Mesendoderm (in vitro differentiated cells): ENCODE measurements around the gene NCLN.

ENCODE experiments used
- DNase-seq: peaks from one replicate; pipeline ENCODE4 v3.0.0; 2013
- H2AK5ac ChIP-seq: 2 replicates; pipeline ENCODE4 v1.6.1; 2013; ENCODE audit warnings: low read length, inconsistent platforms
- H2BK120ac ChIP-seq: 2 replicates; pipeline ENCODE4 v1.6.1; 2013; ENCODE audit warnings: low read depth, mild to moderate bottlenecking, low read length, moderate library complexity, mixed read lengths
- H2BK15ac ChIP-seq: replicated peaks from 2 replicates; pipeline ENCODE4 v1.6.1; 2013; ENCODE audit warnings: low read depth, mild to moderate bottlenecking, moderate library complexity
- H2BK5ac ChIP-seq: 2 replicates; pipeline ENCODE4 v1.6.1; 2013; ENCODE audit warnings: low read length, inconsistent platforms
- H3K18ac ChIP-seq: 2 replicates; pipeline ENCODE4 v1.6.1; 2013; ENCODE audit warnings: mild to moderate bottlenecking, low read length, mixed read lengths
- H3K23ac ChIP-seq: one replicate; pipeline ENCODE4 v1.6.1; 2013; ENCODE audit warnings: low read length
- H3K27ac ChIP-seq: 2 replicates; pipeline ENCODE4 v1.5.1; 2013; ENCODE audit warnings: low read depth, mild to moderate bottlenecking, inconsistent platforms, low read length, moderate library complexity
- H3K27me3 ChIP-seq: 2 replicates; pipeline ENCODE4 v1.6.1; 2013; ENCODE audit warnings: low read length, control low read depth, mild to moderate bottlenecking, inconsistent platforms; ENCODE audit not compliant: insufficient read depth, poor library complexity
- H3K36me3 ChIP-seq: 2 replicates; pipeline ENCODE4 v1.6.1; 2013; ENCODE audit warnings: low read length, inconsistent platforms; ENCODE audit not compliant: control insufficient read depth, insufficient read depth
- H3K4ac ChIP-seq: one replicate; pipeline ENCODE4 v1.6.1; 2013; ENCODE audit warnings: low read depth, mild to moderate bottlenecking, low read length, moderate library complexity
- H3K4me1 ChIP-seq: 2 replicates; pipeline ENCODE4 v1.6.1; 2013; ENCODE audit warnings: low read depth, low read length, inconsistent platforms; ENCODE audit not compliant: control insufficient read depth
- H3K4me2 ChIP-seq: 2 replicates; pipeline ENCODE4 v1.6.1; 2013; ENCODE audit warnings: low read length
- H3K4me3 ChIP-seq: 2 replicates; pipeline ENCODE4 v1.5.1; 2013; ENCODE audit warnings: mild to moderate bottlenecking, low read length
- H3K56ac ChIP-seq: one replicate; pipeline ENCODE4 v1.6.1; 2013; ENCODE audit warnings: low read length
- H3K79me1 ChIP-seq: 2 replicates; pipeline ENCODE4 v1.6.1; 2013; ENCODE audit warnings: low read length, inconsistent platforms
- H3K79me2 ChIP-seq: 2 replicates; pipeline ENCODE4 v1.6.1; 2013; ENCODE audit warnings: mild to moderate bottlenecking, low read length; ENCODE audit not compliant: control insufficient read depth, insufficient read depth
- H3K9ac ChIP-seq: 2 replicates; pipeline ENCODE4 v1.6.1; 2013; ENCODE audit warnings: low read length, inconsistent platforms
- H4K5ac ChIP-seq: one replicate; pipeline ENCODE4 v1.6.1; 2013; ENCODE audit warnings: low read length
- H4K8ac ChIP-seq: one replicate; pipeline ENCODE4 v1.6.1; 2013; ENCODE audit warnings: low read depth, mild to moderate bottlenecking, control low read depth, low read length, moderate library complexity
- WGBS: extraction: QIAGEN DNeasy Blood & Tissue Kit; methylation state at CpG from one replicate; pipeline ENCODE4 v1.1.7; 2013; ENCODE audit warnings: low lambda C conversion rate, missing lambda C conversion rate; ENCODE audit not compliant: insufficient coverage; ENCODE audit errors: extremely low coverage; 5-methylcytosine and 5-hydroxymethylcytosine counted together

NCLN gene

DNA sequence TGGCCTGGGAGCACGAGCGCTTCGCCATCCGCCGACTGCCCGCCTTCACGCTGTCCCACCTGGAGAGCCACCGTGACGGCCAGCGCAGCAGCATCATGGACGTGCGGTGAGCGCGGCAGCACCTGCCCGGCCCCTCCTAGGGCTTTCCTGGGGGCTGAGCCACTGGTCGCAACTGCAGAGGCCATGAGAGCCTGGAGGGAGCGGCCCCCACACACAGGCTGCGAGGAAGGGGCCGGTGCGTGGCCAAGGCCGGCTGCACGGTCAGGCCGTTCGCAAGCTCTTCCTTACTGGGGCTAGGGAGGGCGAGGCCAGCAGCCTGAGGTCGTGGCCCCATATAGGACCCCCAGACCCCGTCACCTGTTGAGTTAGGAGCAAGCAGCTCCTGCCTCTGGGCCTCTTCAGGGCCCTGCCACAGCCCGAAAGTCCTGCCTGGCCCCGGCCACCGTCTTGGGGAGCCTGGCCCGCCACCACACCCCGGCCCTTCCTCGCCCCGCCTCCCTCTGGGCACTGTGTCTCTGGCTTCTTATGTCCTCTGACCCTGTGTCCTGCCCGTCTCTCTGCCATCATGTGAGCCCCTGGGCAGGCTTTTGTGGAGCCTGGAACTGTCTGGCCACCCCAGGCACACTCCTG, 19.0 kb downstream of the NCLN start:
- Histone ChIP-seq H2BK15ac (no peak overlapping the region), H3K23ac (no peak overlapping the region), H4K8ac (no peak overlapping the region), H3K18ac (no peak overlapping the region), H3K79me1 (no peaks in the 10 kb centered on the region), H3K4me2 (no peak overlapping the region), H3K4me3 (no peak overlapping the region), H2AK5ac (no peak overlapping the region), H4K5ac (no peak overlapping the region), H2BK5ac (no peak overlapping the region), H3K4ac (no peak overlapping the region), H3K4me1 (no peaks in the 10 kb centered on the region), H3K36me3 (peaks cover 5% of the 10 kb centered on the region), H3K27ac (no peak overlapping the region), H3K56ac (no peak overlapping the region), H3K27me3 (no peaks in the 10 kb centered on the region), H3K9ac (no peak overlapping the region), H2BK120ac (no peak overlapping the region), H3K79me2 (no peaks in the 10 kb centered on the region)
- DNase-seq, result no peak
- WGBS, result no CpG with 5 or more reads among the region's 35 CpGs

DNA sequence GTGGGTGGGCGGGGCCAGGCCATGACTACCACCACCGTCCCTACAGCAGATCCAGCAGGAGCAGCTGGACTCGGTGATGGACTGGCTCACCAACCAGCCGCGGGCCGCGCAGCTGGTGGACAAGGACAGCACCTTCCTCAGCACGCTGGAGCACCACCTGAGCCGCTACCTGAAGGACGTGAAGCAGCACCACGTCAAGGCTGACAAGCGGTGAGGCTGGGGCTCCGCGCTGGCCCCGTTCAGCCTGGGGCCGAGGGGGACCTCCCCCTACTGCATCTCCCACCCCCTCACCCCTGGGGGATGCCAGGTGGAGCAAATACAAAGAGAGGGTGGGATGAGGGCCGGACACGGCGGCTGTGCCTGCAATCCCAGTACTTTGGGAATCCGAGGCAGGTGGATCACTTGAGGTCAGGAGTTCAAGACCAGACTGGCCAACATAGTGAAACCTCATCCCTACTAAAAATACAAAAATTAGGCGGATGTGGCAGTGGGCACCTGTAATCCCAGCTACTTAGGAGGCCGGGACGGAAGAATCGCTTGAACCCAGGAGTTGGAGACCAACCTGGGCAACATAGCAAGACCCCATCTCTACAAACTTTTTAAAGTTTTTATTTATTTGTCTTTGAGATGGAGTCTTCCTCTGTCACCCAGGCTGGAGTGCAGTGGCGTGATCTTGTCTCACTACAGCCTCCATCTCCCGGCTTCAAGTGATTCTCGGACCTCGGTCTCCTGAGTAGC, 20.7 kb downstream of the NCLN start:
- no peak overlapping the region for H3K4ac ChIP-seq
- no peak overlapping the region for H3K27ac ChIP-seq
- no peak overlapping the region for H3K18ac ChIP-seq
- H3K56ac ChIP-seq, result no peak overlapping the region
- H3K23ac ChIP-seq, result no peak overlapping the region
- H2BK5ac ChIP-seq, result no peak overlapping the region
- H4K8ac ChIP-seq, result no peak overlapping the region
- no peak overlapping the region for H3K4me3 ChIP-seq
- no peak overlapping the region for H3K4me2 ChIP-seq
- H3K4me1 ChIP-seq, result no peaks in the 10 kb centered on the region
- WGBS, result no CpG with 5 or more reads among the region's 28 CpGs
- no peaks in the 10 kb centered on the region for H3K27me3 ChIP-seq
- DNase-seq, result no peak
- no peaks in the 10 kb centered on the region for H3K79me2 ChIP-seq
- no peak overlapping the region for H2AK5ac ChIP-seq
- peaks cover 5% of the 10 kb centered on the region for H3K36me3 ChIP-seq
- no peak overlapping the region for H2BK120ac ChIP-seq
- no peak overlapping the region for H4K5ac ChIP-seq
- H2BK15ac ChIP-seq, result no peak overlapping the region
- no peaks in the 10 kb centered on the region for H3K79me1 ChIP-seq
- no peak overlapping the region for H3K9ac ChIP-seq

DNA sequence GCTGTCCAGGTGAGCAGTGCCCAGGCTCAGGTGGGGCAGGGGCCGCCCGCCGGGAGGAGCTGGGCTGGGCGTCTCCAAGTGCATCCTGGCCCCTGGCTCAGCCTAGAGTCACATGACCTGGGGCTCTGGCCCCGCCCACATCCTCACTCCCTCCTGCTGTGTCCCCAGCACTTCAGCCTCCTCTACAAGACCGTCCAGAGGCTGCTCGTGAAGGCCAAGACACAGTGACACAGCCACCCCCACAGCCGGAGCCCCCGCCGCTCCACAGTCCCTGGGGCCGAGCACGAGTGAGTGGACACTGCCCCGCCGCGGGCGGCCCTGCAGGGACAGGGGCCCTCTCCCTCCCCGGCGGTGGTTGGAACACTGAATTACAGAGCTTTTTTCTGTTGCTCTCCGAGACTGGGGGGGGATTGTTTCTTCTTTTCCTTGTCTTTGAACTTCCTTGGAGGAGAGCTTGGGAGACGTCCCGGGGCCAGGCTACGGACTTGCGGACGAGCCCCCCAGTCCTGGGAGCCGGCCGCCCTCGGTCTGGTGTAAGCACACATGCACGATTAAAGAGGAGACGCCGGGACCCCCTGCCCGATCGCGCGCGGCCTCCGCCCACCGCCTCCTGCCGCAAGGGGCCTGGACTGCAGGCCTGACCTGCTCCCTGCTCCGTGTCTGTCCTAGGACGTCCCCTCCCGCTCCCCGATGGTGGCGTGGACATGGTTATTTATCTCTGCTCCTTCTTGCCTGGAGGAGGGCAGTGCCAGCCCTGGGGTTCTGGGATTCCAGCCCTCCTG, 21.9 kb downstream of the NCLN start:
- no peak overlapping the region for H3K56ac ChIP-seq
- no CpG with 5 or more reads among the region's 43 CpGs for WGBS
- H2BK15ac ChIP-seq, result no peak overlapping the region
- no peaks in the 10 kb centered on the region for H3K79me1 ChIP-seq
- no peak overlapping the region for H4K8ac ChIP-seq
- H3K79me2 ChIP-seq, result no peaks in the 10 kb centered on the region
- H2BK5ac ChIP-seq, result no peak overlapping the region
- H3K4me1 ChIP-seq, result no peaks in the 10 kb centered on the region
- no peak overlapping the region for H3K4me2 ChIP-seq
- H3K23ac ChIP-seq, result no peak overlapping the region
- H3K4ac ChIP-seq, result no peak overlapping the region
- H2AK5ac ChIP-seq, result no peak overlapping the region
- DNase-seq, result peak; percentile 47
- H4K5ac ChIP-seq, result no peak overlapping the region
- H3K18ac ChIP-seq, result no peak overlapping the region
- H3K9ac ChIP-seq, result no peak overlapping the region
- no peak overlapping the region for H3K4me3 ChIP-seq
- no peak overlapping the region for H2BK120ac ChIP-seq
- H3K27me3 ChIP-seq, result no peaks in the 10 kb centered on the region
- no peak overlapping the region for H3K27ac ChIP-seq
- peaks cover 5% of the 10 kb centered on the region for H3K36me3 ChIP-seq

DNA sequence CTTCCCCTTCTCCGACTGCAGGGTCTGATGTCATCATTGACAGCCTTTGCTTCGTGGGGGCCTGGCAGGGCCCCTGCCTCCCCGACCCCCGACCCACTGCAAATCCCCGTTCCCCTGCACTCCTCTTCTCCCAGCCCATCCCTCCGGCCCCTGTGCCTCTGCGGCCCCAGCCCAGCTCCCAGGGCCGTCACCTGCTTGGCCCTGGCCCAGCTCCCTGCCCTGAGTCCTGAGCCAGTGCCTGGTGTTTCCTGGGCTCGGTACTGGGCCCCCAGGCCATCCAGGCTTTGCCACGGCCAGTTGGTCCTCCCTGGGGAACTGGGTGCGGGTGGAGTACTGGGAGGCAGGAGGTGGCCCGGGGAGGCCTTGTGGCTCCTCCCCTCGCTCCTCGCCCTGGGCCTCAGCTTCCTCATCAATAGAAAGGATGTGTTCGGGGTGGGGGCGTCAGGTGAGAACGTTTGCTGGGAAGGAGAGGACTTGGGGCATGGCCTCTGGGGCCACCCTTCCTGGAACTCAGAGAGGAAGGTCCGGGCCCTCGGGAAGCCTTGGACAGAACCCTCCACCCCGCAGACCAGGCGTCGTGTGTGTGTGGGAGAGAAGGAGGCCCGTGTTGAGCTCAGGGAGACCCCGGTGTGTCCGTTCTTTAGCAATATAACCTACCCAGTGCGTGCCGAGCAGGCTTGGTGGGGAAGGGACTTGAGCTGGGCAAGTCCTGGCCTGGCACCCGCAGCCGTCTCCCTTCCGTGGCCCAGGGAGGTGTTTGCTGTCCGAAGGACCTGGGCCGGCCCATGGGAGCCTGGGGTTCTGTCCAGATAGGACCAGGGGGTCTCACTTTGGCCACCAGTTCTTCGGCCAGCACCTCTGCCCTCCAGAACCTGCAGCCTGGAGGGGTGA, 22.8 kb downstream of the NCLN start:
- no CpG with 5 or more reads among the region's 33 CpGs for WGBS
- Histone ChIP-seq H3K36me3 (peaks cover 5% of the 10 kb centered on the region), H3K79me2 (no peaks in the 10 kb centered on the region), H4K5ac (no peak overlapping the region), H3K23ac (no peak overlapping the region), H3K9ac (no peak overlapping the region), H2AK5ac (no peak overlapping the region), H2BK15ac (no peak overlapping the region), H3K79me1 (no peaks in the 10 kb centered on the region), H3K4me3 (no peak overlapping the region), H2BK120ac (no peak overlapping the region), H3K18ac (no peak overlapping the region), H3K27ac (no peak overlapping the region), H4K8ac (no peak overlapping the region), H3K27me3 (no peaks in the 10 kb centered on the region), H3K4ac (no peak overlapping the region), H2BK5ac (no peak overlapping the region), H3K4me1 (no peaks in the 10 kb centered on the region), H3K56ac (no peak overlapping the region), H3K4me2 (no peak overlapping the region)
- DNase-seq, result no peak

DNA sequence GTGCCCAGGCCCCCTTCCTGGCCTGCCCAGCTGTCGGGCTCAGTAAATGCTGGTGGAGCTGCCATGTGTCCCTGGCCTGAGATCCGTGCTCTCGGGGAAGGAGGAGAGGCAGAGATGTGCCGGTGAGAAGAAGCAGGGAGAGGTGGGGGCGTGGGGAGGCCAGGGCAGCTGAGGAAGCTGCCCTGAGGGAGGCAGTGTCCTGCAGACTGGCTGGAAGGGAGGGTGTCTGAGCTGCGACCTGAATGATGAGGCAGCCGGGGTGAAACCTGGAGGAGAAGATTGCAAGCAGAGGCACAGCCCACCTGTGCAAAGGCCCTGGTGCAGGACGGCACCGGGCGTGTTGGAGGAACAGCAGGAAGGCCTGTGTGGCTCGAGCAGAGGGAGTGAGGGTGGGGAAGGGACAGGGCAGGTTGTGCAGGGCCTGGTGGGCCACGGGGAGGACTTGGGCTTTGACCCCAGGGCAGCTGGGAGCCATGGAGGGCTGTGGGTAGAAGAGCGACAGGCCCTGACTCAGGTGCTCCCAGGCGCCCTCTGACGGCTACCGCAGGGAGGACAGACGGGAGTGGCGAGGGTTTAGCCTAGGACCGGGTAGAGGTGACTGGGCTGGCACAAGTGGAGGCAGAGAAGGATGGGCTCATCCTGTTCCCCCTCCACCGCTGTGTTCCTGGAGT, 24.8 kb downstream of the NCLN start:
- no peak overlapping the region for H3K27ac ChIP-seq
- H3K4me1 ChIP-seq, result no peaks in the 10 kb centered on the region
- H3K4me2 ChIP-seq, result no peak overlapping the region
- no peak overlapping the region for H3K4me3 ChIP-seq
- no peaks in the 10 kb centered on the region for H3K79me1 ChIP-seq
- WGBS, result no CpG with 5 or more reads among the region's 20 CpGs
- H3K27me3 ChIP-seq, result no peaks in the 10 kb centered on the region
- H2BK5ac ChIP-seq, result no peak overlapping the region
- H3K18ac ChIP-seq, result no peak overlapping the region
- DNase-seq, result peak; percentile 54
- H2BK120ac ChIP-seq, result no peak overlapping the region
- no peak overlapping the region for H4K8ac ChIP-seq
- no peak overlapping the region for H3K9ac ChIP-seq
- no peak overlapping the region for H2AK5ac ChIP-seq
- H3K4ac ChIP-seq, result no peak overlapping the region
- H3K23ac ChIP-seq, result no peak overlapping the region
- H3K56ac ChIP-seq, result no peak overlapping the region
- peaks cover 5% of the 10 kb centered on the region for H3K36me3 ChIP-seq
- no peak overlapping the region for H4K5ac ChIP-seq
- no peaks in the 10 kb centered on the region for H3K79me2 ChIP-seq
- no peak overlapping the region for H2BK15ac ChIP-seq
